ENCODE data around the gene SPIB.

SPIB gene

DNA sequence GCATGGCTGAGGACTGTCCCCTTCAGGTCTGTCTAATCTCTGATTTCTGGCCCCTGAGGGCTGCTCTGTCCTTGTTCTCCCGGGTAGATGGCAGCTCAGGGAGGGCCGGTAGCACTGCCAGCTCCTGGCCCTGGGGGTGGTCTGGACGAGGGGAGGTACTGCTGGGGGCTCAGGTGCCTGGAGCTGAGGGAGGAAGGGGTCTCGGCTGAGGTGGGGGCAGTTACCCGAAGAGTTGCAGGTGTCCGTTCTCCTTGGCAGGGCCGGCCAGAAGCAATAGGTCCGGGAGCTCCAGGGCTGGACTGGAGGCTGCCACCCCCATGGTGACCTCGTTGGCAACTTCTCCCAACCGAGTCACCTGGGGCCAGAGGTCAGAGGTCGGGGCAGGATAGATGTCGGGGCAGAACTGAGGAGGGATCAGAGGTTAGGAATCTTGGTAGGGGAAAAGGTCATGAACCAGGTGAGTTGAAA, 56.4 kb downstream of the SPIB start:
- TF ChIP-seq, protein P1, sequence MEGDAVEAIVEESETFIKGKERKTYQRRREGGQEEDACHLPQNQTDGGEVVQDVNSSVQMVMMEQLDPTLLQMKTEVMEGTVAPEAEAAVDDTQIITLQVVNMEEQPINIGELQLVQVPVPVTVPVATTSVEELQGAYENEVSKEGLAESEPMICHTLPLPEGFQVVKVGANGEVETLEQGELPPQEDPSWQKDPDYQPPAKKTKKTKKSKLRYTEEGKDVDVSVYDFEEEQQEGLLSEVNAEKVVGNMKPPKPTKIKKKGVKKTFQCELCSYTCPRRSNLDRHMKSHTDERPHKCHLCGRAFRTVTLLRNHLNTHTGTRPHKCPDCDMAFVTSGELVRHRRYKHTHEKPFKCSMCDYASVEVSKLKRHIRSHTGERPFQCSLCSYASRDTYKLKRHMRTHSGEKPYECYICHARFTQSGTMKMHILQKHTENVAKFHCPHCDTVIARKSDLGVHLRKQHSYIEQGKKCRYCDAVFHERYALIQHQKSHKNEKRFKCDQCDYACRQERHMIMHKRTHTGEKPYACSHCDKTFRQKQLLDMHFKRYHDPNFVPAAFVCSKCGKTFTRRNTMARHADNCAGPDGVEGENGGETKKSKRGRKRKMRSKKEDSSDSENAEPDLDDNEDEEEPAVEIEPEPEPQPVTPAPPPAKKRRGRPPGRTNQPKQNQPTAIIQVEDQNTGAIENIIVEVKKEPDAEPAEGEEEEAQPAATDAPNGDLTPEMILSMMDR (IDR thresholded peaks at IDR 0.05), result no peak
- no peaks in the 10 kb centered on the region for H3K9me3 ChIP-seq
- no peak overlapping the region for H3K4me3 ChIP-seq (ENCODE audit: low read depth in 1 of 2, low read length in 1 of 2)
- peaks cover 14% of the 10 kb centered on the region for H3K36me3 ChIP-seq
- no peaks in the 10 kb centered on the region for H3K27me3 ChIP-seq
- peak overlapping the region; percentile 27 for H3K27ac ChIP-seq
- H3K4me1 ChIP-seq (ENCODE audit: control insufficient read depth in 1 of 2, insufficient read depth in 1 of 2, low read depth in 1 of 2, low read length in 1 of 2), result peaks cover 8 to 13% of the 10 kb centered on the region in 2 experiments

DNA sequence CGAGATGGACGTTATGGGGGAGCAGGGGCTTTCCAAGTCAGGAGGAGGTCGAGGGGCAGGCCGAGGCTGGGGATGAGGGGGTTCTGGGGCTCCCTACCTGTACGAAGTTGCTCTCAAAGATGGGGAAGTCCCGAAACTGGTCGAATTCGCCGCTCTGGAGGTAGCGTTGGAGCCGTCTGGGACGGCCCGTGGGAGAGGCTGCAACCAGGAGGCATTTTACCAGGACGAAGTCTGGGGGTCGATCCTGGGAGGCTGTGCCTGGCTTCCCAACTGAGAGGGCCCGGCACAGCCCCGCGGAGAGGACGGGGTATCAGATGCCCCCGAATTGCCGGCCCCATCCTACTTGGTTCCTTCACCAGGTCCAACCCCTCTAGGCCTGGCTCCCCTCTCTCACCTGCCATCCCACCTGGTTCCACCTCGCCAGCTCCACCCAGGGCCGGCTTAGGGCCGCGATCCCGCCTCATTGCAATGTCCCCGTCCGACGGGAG, 57.0 kb downstream of the SPIB start:
- TF ChIP-seq, protein P1 (IDR thresholded peaks at IDR 0.05), result no peak
- H3K9me3 ChIP-seq, result no peaks in the 10 kb centered on the region
- peak overlapping the region; percentile 75 for H3K27ac ChIP-seq
- no peaks in the 10 kb centered on the region for H3K27me3 ChIP-seq
- H3K4me1 ChIP-seq (ENCODE audit: control insufficient read depth in 1 of 2, insufficient read depth in 1 of 2, low read depth in 1 of 2, low read length in 1 of 2), result peaks cover 8 to 13% of the 10 kb centered on the region in 2 experiments
- peak overlapping the region; percentile 80 to 82 for H3K4me3 ChIP-seq (ENCODE audit: low read depth in 1 of 2, low read length in 1 of 2)
- peaks cover 21% of the 10 kb centered on the region for H3K36me3 ChIP-seq

DNA sequence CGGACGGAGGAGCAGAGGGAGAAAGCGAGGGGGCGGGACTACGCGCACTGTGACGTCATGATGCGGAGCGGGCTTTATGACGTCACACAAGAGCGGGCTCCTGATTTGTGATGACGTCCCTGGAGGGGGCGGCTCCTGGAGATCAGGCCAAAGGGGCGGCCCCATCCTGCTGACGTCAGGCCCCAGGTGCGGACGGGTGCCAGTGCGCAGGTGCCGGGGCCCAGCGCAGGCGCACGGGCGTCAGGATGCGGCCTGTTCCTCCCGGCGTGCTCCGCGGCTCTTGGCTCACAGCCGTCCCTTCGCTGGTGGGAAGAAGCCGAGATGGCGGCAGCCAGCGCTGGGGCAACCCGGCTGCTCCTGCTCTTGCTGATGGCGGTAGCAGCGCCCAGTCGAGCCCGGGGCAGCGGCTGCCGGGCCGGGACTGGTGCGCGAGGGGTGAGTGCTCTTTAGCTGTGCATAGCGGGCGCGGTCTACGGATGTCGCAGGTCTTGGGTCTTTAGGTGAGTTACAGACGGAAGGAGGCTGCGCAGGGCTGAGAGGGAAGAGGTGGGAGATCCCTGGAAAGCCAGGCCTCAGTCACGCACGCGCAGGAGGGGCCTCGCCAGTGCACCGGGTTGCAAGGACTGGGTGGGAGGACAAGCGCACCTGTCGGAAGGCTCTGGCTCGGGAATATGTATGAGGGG, 57.6 kb downstream of the SPIB start, which contains the start of the genes EMC10 and GARIN5A:
TSS of gene EMC10 (plus strand) at position 284 of the 683 bp plus-strand sequence. CDS start at position 322, 38 bp downstream.
TSS of gene GARIN5A (minus strand) at position 625 of the 683 bp plus-strand sequence. CDS start at position 165, 460 bp downstream.
- Histone ChIP-seq H3K27ac (peak within 1 kb of the TSS; percentile 75), H3K4me3 (ENCODE audit: low read depth in 1 of 2, low read length in 1 of 2) (peak within 1 kb of the TSS; percentile 80 to 82), H3K4me1 (ENCODE audit: control insufficient read depth in 1 of 2, insufficient read depth in 1 of 2, low read depth in 1 of 2, low read length in 1 of 2) (peaks cover 8 to 13% of the 10 kb centered on the region in 2 experiments), H3K36me3 (peaks cover 26% of the 10 kb centered on the region), H3K27me3 (no peaks in the 10 kb centered on the region), H3K9me3 (no peaks in the 10 kb centered on the region)
- TF ChIP-seq, protein P1 (IDR thresholded peaks at IDR 0.05), result no peak

GRCh38 chr19:50476907-50477238, 58.1 kb downstream of the SPIB start:
- Histone ChIP-seq H3K4me1 (ENCODE audit: control insufficient read depth in 1 of 2, insufficient read depth in 1 of 2, low read depth in 1 of 2, low read length in 1 of 2) (peaks cover 8 to 13% of the 10 kb centered on the region in 2 experiments), H3K4me3 (ENCODE audit: low read depth in 1 of 2, low read length in 1 of 2) (peak overlapping the region; percentile 80 to 82), H3K9me3 (no peaks in the 10 kb centered on the region), H3K27ac (peak overlapping the region; percentile 75), H3K36me3 (peaks cover 32% of the 10 kb centered on the region), H3K27me3 (no peaks in the 10 kb centered on the region)
- TF ChIP-seq, protein P1 (IDR thresholded peaks at IDR 0.05), result no peak

- H3K9me3 ChIP-seq, result no peaks in the 10 kb centered on the region
- H3K27me3 ChIP-seq, result no peaks in the 10 kb centered on the region
- no peak overlapping the region for H3K27ac ChIP-seq
- H3K4me3 ChIP-seq (ENCODE audit: low read depth in 1 of 2, low read length in 1 of 2), result no peak overlapping the region
- peaks cover 42% of the 10 kb centered on the region for H3K36me3 ChIP-seq
- peaks cover 8 to 13% of the 10 kb centered on the region in 2 experiments for H3K4me1 ChIP-seq (ENCODE audit: control insufficient read depth in 1 of 2, insufficient read depth in 1 of 2, low read depth in 1 of 2, low read length in 1 of 2)
- TF ChIP-seq, protein P1 (IDR thresholded peaks at IDR 0.05), result no peak
These were observed 59.2 kb downstream of the SPIB start for GRCh38 chr19:50477751-50478515.
